DMS 273 (cell line): ENCODE data around the gene GRIK3.
A peak's percentile ranks its signal among the peaks of the same experiment; 100 is the strongest.
"Not testable (repeated sequence)": the region's sequence is repeated elsewhere in the genome, so short reads cannot be mapped to it uniquely, and the experiment has no call there.

Source experiments
- DNase-seq: peaks from one replicate; lab custom pipeline; 2025; ENCODE audit not compliant: unreplicated experiment; lab: John Stamatoyannopoulos, UW

Gene GRIK3

DNA sequence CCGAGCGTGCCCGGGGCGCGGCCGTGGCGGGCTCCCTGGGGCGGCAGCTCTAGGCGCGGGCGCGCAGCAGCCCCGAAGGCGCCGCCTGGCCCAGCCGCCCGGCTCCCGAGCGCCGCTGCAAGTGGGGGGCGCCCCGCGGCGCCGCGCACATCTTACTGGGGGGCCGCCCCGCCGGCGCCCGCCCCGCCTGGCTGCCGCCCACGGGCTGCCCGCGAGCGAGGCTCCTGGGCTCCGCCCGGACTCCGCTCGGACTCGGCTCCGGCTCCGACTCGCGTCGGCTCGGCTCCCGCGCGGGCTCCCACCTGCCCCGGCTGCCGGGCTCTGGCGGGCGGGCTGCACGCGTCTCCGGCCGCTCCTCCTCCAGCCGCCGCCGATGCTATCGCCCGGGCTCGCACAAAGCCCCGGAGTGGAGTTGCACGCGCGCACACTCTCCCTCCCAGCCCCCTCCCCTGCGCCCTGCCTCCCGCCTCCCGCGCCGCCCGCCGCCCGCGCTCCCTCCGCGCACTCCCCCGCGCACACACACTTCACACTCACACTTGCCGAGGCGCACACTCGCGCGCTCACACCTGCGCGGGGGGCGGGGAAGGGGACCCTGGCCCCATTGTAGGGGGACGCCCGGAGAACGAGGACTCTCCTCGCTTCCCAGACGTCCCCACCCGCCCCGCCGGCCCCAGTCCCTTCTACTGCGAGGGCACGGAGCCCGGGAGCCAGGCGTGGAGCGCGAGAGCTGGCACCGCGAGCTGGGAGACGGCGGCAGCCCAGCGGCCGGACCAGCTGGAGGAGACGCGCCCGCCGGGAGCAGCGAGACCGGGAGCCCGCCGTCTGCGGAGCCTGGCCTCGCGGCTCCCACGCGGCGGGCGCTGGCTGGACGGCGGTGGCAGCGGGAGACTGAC is at the start of gene GRIK3:
Gene GRIK3 (minus strand): TSS at position 395 of the 893 bp plus-strand sequence. CDS start 407 bp downstream, outside the sequence.
- peak; percentile 80 for DNase-seq

DNA sequence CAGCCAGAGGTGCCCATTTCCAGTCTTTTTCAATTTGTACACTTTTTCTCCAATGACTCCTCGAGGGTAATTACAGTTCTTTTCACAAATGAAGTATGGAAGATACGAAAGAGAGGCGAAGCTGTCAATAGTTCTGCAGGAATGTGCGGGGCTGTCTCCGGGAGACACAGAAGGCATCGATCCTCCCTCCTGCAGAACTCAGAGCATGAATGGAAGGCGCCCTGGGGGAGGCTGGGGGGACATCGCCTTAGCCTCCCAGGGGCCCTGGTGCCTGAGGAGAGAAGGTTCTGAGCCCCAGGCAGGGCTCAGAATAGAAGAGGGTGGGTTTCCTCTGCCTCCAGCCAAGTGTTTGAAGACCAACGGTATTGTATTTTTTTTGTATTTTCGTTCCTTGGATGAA is 49.7 kb upstream of the GRIK3 start:
- DNase-seq, result no peak

DNA sequence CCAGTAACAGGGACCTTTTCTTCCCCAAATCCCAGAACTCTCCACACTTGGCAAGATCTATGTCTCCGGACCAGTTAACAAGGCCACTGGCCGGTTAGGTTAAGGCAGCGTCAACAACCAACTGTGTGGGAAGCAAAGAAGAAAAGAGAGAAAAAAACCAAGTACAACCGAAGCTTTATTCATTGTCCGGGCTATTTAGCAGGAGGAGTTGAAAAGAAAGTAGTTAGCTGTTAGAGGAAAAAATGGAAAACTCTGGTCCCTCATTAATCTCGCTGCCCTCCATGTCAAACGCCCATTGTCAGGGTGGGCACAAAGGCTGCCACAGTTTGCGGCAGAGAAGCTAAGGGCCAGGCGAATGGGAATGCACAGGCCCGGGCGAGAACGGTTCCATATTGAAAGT is 49.3 kb upstream of the GRIK3 start:
- no peak for DNase-seq

DNA sequence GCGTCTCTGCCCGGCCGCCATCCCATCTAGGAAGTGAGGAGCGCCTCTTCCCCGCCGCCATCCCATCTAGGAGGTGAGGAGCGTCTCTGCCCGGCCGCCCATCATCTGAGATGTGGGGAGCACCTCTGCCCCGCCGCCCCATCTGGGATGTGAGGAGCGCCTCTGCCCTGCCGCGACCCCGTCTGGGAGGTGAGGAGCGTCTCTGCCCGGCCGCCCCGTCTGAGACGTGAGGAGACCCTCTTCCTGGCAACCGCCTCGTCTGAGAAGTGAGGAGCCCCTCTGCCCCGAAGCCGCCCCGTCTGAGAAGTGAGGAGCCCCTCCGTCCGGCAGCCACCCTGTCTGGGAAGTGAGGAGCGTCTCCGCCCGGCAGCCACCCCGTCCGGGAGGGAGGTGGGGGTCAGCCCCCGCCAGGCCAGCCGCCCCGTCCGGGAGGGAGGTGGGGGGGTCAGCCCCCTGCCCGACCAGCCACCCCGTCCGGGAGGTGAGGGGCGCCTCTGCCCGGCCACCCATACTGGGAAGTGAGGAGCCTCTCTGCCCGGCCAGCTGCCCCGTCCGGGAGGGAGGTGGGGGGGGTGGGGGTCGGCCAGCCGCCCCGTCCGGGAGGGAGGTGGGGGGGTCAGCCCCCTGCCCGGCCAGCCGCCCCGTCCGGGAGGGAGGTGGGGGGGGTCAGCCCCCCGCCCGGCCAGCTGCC is 46.1 kb upstream of the GRIK3 start:
- DNase-seq, result not testable (repeated sequence)

DNA sequence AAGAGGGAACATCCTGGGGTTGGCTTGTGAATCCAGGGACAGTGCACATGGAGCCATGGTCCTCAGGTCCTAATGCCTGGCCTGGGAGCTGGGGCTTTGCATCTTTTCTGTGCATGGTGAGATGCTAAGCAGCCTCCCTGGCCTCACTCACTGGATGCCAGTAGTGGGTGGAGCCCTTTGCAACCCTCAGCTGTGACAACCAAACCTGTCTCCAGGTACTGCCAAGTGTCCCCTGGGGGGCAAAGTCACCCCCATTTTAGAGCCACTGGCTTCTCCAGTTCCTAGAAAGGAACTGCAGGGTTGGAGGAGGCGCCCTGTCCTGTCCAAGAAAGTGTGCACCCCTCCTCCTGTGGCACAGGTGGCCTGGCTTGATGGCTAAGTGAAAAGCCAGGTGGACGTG is 44.6 kb upstream of the GRIK3 start:
- no peak for DNase-seq

- no peak for DNase-seq
These were observed 41.9 kb upstream of the GRIK3 start for GRCh38 chr1:37076168-37076567.

DNA sequence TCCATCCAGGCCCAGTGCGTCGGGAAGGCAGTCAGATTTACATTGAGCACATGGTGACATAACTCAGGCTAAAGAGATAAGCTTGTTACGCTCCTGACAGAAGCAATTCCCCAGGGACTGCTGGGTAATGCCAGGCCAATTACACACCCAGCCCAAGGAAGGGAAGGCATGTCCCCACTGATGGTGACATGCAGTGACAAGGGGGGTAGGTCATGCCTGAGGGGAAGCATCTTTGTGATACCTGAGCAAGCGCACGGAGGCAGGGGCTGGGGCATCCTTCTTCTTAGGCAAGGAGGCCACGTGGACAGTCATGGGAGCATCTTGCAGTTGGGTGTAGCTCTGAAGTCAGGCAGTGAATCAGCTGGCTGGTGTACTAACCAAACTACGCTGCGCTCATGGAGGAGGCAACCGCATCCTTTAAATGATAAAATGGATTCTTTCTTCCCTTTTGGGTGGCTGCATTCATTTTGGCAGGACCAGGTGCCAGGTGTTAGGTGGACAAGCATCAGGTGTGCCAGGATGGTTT is 39.6 kb upstream of the GRIK3 start:
- DNase-seq, result peak; percentile 18

GRCh38 chr1:37073152-37073853 is 39.0 kb upstream of the GRIK3 start:
- DNase-seq, result no peak

GRCh38 chr1:37071829-37072228 is 37.5 kb upstream of the GRIK3 start:
- DNase-seq, result no peak

DNA sequence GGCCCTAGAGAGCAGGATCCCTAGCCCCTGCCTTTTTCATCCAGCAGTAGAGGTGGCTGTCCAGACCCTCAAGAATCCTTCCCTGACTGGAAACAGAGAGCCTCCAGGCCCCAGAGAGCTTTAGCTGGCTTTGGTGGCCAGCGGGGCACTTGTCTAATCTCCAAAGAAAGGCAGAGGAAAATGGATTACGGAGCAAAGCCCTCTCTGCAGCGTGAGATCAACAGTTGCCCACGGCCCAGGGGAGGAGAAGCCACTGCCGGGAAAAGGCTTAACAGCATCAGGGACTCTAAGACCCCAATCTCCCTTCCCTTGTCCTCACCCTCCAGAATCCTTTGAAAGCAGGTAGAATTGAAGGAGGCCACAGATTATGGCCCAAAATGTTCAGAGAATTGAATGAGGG is 35.8 kb upstream of the GRIK3 start:
- no peak for DNase-seq

DNA sequence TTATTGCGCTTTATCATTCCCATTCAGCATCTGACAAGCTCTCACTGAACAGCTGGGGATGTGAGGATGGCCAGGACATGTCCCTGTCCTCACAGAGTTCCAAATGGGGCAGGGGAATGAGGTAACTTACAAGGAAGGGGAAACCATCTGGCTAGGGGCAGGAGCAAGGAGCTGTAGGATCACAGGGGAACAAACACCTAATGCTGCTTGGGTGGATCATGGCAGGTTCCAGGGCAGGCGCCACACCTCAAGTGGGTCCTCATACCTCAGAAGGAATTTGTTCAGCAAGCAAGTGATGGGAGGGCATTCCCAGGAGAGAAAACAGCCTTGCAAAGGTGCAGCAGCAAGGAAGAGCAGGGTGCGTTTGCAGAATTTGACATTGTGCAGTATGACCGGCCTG is 35.1 kb upstream of the GRIK3 start:
- DNase-seq, result peak; percentile 24

- DNase-seq, result peak; percentile 88
These were observed 34.6 kb upstream of the GRIK3 start for GRCh38 chr1:37068897-37069296.

DNA sequence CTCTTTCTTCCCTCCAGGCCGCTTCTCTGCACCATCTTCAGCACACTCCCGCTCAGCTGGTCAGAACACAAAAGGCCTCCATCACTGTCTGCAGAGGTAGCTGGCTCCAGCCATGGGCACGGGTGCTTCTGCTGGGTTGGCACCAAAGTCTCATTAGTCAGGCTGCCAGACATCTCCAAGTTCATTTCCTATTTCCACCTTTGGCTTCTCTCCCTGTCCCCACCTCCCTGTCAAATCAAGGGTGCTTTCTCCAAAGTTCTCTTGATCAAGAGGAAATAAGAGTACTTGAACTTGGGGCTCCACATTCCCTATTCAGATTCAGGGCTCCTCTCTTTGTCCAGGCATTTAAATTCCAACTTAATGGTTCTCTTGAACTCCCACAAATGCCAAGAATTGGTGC is 33.9 kb upstream of the GRIK3 start:
- DNase-seq, result peak; percentile 47

DNA sequence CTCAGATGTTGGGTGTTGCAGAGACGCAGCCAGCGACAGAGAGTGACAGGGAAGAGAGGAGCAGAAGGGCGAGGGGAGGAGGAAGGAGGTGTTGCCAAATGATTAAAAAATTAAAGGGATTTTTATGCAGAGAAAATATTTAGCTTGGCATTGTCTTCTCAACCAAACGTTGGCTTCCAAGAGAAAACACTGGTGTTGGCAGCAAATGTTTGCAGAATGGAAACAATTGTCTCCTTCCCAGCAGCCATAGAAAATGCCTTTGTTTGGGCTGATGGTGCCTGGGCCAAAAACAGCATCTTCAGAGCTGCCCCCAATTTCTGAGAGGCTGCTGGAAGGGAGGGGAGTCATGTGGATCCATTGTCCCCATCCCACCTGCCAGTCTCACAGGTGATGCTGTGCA is 29.7 kb upstream of the GRIK3 start:
- no peak for DNase-seq

- DNase-seq, result no peak
These were observed 25.0 kb upstream of the GRIK3 start for GRCh38 chr1:37059346-37059745.

- DNase-seq, result no peak
These were observed 24.2 kb upstream of the GRIK3 start for GRCh38 chr1:37058424-37058988.

DNA sequence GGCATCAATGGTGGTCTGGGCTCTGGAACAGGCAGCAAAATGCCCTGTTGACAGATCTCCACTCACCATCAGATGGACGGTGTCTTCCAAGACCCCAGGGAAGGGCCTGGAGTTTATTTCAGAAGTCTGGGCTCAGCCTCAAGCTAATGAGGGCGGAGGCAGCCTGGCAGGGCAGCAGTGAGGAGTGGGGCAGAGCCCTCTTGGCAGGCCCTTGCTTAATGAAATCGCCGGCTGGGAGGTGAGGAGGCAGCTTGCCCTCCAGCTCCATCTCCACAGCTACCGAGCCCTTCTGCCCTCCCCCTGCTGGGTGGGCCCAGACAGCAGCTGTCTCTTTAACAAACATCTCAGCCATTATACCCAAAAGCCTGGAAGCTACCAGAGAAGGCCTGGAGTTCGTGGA is 22.0 kb upstream of the GRIK3 start:
- DNase-seq, result peak; percentile 91

DNA sequence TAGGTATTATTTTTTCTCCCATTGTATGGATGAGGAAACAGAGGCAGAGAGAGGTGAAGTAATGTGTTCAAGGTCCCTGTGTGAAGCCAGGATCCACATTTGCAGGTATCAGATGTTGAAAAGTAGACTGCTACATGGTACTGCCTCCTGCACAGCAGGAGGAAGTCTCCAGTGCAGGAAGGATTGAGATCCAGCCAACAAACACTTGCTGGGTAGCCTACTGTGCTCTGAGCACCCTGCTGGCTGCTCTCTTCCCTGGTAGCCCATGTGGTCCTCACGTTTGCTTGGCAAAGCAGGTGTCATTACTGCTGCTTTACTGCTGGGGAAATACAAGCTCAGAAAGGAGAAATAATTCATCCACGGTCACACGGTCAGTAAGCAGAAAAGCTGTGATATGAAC is 21.3 kb upstream of the GRIK3 start:
- DNase-seq, result peak; percentile 57

DNA sequence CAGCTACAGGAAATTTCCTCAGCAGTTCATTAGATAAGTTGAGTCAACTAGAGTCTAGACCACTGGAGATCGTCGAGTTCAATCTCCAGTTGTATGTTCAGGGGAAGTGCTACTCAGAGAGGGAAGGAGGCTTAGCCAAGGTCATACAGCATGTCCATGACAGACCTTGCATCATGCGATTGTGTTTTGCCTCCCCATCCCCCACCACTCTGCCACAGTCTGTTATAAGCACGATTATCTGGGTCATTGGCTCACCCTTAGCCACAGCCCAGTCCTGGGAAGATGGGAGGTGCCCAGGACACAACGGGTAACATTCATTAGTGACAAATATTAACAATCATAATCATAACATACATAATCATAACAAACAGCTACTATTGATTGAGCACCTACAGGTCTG is 18.9 kb upstream of the GRIK3 start:
- no peak for DNase-seq

GRCh38 chr1:37052120-37052519 is 17.8 kb upstream of the GRIK3 start:
- DNase-seq, result no peak

DNA sequence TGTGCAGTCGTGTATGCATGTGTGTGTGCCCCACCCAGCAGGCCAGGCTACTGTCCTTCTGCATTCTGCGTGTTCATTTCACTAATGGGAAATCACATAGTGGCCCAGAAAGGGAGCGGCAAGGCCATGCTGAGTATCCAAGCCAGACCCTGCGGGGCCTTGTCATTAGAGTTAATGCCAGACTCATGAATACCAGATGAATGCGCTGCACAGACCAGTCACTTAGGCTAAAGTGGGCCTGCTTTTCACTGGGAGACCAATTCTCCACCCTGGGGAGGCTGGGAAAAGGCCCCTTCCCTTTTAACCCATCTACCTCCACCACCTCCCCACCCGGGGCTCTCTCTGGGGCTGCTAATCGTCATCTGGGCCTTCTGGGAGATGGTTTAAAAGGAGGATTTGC is 17.0 kb upstream of the GRIK3 start:
- DNase-seq, result no peak
